Measurements from ENCODE around the gene ERVK3-1. TPM values are rescaled to one million over a fixed set of nuclear protein-coding genes. Genes with fewer than 3 reads are reported as not detected.

ERVK3-1 gene
- total and polyA plus RNA-seq, 2 of the 8 experiments (the other 6 are each of a cell fraction or from before 2014, with no cell fraction given), result 29.9 to 31.5 TPM

DNA sequence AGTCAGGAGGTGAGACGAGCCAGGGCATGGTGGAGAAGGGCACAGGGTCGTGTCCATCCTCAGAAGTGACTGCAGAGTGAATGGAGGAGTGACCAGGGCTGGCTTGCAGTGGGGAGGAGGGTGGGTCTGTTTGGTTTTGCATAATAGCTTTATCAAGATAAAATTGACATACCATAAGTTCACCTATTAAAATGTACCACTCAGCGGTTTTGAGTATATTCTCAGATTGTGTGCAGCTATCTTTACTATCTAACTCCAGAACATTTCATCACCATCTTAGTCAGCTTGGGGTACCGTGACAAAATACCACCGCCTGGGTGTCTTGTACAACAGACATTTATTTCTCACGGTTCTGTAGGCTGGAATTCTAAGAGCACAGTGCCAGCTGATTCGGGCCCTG is 13.2 kb upstream of the ERVK3-1 start:
- Histone ChIP-seq H3K27ac (ENCODE audit: low read depth, low read length) (no peak overlapping the region), H3K18ac (ENCODE audit: extremely low read depth, low read length) (no peak overlapping the region), H2BK20ac (ENCODE audit: low read length) (no peak overlapping the region), H3K4me1 (replicated peaks in 1 of 4; ENCODE audit: control insufficient read depth in 3 of 4, insufficient read depth in 4 of 4, low read length in 3 of 4) (no peaks in the 10 kb centered on the region), H3K4ac (replicated peaks; ENCODE audit: insufficient read length, low read depth, low read length) (no peak overlapping the region), H3K27me3 (replicated peaks in 1 of 4; ENCODE audit: control insufficient read depth in 3 of 4, extremely low read depth in 1 of 4, insufficient read depth in 3 of 4, low read length in 3 of 4) (no peaks in the 10 kb centered on the region), H3K79me1 (ENCODE audit: low read depth, low read length) (peaks cover 16% of the 10 kb centered on the region), H2BK120ac (replicated peaks; ENCODE audit: low read depth, low read length) (no peak overlapping the region), H3K9me3 (ENCODE audit: insufficient read depth in 2 of 2, low read depth in 1 of 2, low read length in 1 of 2) (peaks cover 0 to 3% of the 10 kb centered on the region in 2 experiments; a peak in 1 of 4 replicates), H3K9ac (replicated peaks in 1 of 4; ENCODE audit: extremely low read depth in 1 of 4, low read depth in 3 of 4, low read length in 3 of 4) (no peak overlapping the region), H3K14ac (ENCODE audit: insufficient read length) (no peak overlapping the region), H4K91ac (replicated peaks; ENCODE audit: insufficient read length, low read length) (no peak overlapping the region), H4K20me1 (replicated peaks in 1 of 2; ENCODE audit: control insufficient read depth in 1 of 2, insufficient read depth in 2 of 2, low read length in 2 of 2) (peaks cover 12 to 23% of the 10 kb centered on the region in 2 experiments), H3K4me2 (ENCODE audit: insufficient read depth in 1 of 2, low read depth in 2 of 2, low read length in 2 of 2) (no peak overlapping the region), H2BK12ac (ENCODE audit: low read depth, low read length) (no peak overlapping the region), H3K56ac (replicated peaks; ENCODE audit: insufficient read length, low read depth, low read length) (no peak overlapping the region), H3K36me3 (ENCODE audit: control insufficient read depth in 2 of 4, insufficient read depth in 4 of 4, low read length in 3 of 4) (peaks cover 35 to 81% (median 67%) of the 10 kb centered on the region in 4 experiments), H4K8ac (ENCODE audit: extremely low read depth, insufficient read depth, low read length) (no peak overlapping the region), H4K5ac (ENCODE audit: insufficient read length, low read depth, low read length) (no peak overlapping the region), H3K4me3 (ENCODE audit: extremely low read depth in 1 of 4, insufficient read depth in 2 of 4, low read depth in 3 of 4, low read length in 4 of 4) (no peak overlapping the region), H2AK5ac (ENCODE audit: low read depth, low read length) (no peak overlapping the region), H2BK5ac (ENCODE audit: low read depth, low read length) (no peak overlapping the region), H3K23me2 (ENCODE audit: low read depth, low read length) (no peaks in the 10 kb centered on the region), H3K23ac (ENCODE audit: insufficient read length) (no peak overlapping the region), H2BK15ac (ENCODE audit: low read length) (no peak overlapping the region), H2AFZ (ENCODE audit: low read length) (no peak overlapping the region), H3K79me2 (ENCODE audit: control insufficient read depth in 1 of 2, insufficient read depth in 2 of 2, low read length in 2 of 2) (peaks cover 0 to 23% of the 10 kb centered on the region in 2 experiments; a peak in 2 of 4 replicates)
- FAIRE-seq (no peak), DNase-seq (ENCODE audit: low read depth in 1 of 2, low spot score in 2 of 2) (no peak)
- TF ChIP-seq PHF8 (conservative IDR thresholded peaks at IDR 0.05; ENCODE audit: low read depth, low read length), result no peak
- no peak for TF ChIP-seq SAP30 (IDR thresholded peaks at IDR 0.05; ENCODE audit: insufficient read depth, insufficient replicate concordance, low read length)
- TF ChIP-seq, protein P1, sequence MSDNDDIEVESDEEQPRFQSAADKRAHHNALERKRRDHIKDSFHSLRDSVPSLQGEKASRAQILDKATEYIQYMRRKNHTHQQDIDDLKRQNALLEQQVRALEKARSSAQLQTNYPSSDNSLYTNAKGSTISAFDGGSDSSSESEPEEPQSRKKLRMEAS (IDR thresholded peaks at IDR 0.05), result no peak
- TF ChIP-seq, protein P2, sequence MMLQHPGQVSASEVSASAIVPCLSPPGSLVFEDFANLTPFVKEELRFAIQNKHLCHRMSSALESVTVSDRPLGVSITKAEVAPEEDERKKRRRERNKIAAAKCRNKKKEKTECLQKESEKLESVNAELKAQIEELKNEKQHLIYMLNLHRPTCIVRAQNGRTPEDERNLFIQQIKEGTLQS (IDR thresholded peaks at IDR 0.05; ENCODE audit: insufficient read depth, low read depth, low read length), result no peak
- no peak for TF ChIP-seq ASH2L (IDR thresholded peaks at IDR 0.05; ENCODE audit: low read length)
- TF ChIP-seq, protein P3, sequence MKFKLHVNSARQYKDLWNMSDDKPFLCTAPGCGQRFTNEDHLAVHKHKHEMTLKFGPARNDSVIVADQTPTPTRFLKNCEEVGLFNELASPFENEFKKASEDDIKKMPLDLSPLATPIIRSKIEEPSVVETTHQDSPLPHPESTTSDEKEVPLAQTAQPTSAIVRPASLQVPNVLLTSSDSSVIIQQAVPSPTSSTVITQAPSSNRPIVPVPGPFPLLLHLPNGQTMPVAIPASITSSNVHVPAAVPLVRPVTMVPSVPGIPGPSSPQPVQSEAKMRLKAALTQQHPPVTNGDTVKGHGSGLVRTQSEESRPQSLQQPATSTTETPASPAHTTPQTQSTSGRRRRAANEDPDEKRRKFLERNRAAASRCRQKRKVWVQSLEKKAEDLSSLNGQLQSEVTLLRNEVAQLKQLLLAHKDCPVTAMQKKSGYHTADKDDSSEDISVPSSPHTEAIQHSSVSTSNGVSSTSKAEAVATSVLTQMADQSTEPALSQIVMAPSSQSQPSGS (IDR thresholded peaks at IDR 0.05; ENCODE audit: low read length), result no peak
- 0 out of 2 replicates have a peak, but pooled peaks have one; percentile 57 for TF ChIP-seq POLR2AphosphoS5 (IDR thresholded peaks at IDR 0.05; ENCODE audit: low read depth, low read length)
- no peak for TF ChIP-seq POLR2A (IDR thresholded peaks at IDR 0.05; ENCODE audit: control extremely low read depth in 1 of 2, low read depth in 2 of 2, low read length in 2 of 2)
- CTCF ChIA-PET (ENCODE audit: partially characterized antibody), result no interaction called here
- POLR2A ChIA-PET (ENCODE audit: partially characterized antibody), result interaction anchor here (0.8 to 1.9 kb wide), 5 partner anchors 13 to 109 kb away, joined by 3 to 4 read pairs (median 4); partner anchors contain the start of genes ZNF274, ZNF544 and ZNF8
- WGBS, 2 experiments (ENCODE audit: extremely low coverage in 1 of 2, insufficient coverage in 1 of 2, insufficient read length in 1 of 2, insufficient replicate concordance in 2 of 2, low coverage in 1 of 2, low lambda C conversion rate in 2 of 2, missing lambda C conversion rate in 1 of 2), result 93% methylated on average over 7 of the region's 7 CpGs; no CpG with 5 or more reads in 1 of the 2 experiments
